ENCODE results near the gene CHST8.
"Not testable (repeated sequence)": the region's sequence is repeated elsewhere in the genome, so short reads cannot be mapped to it uniquely, and the experiment has no call there.

Gene CHST8

DNA sequence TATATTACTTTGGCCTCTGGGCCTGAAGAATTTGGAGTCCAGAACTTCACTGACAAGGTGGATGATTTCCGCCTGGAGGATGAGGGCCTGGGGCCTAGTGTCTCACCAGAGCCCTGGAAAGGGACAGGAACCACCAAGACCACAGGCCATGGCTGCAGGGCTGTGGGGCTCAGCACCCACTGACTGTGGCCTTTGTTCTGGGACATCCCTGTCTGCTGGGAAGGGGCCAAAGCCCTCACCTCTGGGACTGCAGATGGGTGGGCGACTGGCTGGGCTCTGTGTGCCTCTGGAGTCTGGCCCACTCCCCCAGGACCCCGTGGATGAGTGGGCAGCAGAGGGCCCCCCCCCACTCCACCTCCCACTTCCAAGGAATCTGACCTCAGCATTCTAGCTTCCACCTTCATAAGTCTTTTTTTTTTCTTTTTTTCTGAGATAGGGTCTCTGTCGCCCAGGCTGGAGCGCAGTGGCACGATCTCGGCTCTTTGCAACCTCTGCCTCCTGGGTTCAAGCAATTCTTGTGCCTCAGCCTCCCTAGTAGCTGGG, 20.3 kb downstream of the CHST8 start:
- DNase-seq (ENCODE audit: low read depth in 3 of 3, low spot score in 1 of 3): no peak

- DNase-seq (ENCODE audit: low read depth in 3 of 3, low spot score in 1 of 3): no peak
Observed at GRCh38 chr19:33644284-33644836, 22.6 kb downstream of the CHST8 start.

- DNase-seq (ENCODE audit: low read depth in 3 of 3, low spot score in 1 of 3): no peak
Observed at GRCh38 chr19:33646306-33646705, 24.6 kb downstream of the CHST8 start.

GRCh38 chr19:33647146-33647545, 25.4 kb downstream of the CHST8 start:
- DNase-seq (ENCODE audit: low read depth in 3 of 3, low spot score in 1 of 3): no peak

DNA sequence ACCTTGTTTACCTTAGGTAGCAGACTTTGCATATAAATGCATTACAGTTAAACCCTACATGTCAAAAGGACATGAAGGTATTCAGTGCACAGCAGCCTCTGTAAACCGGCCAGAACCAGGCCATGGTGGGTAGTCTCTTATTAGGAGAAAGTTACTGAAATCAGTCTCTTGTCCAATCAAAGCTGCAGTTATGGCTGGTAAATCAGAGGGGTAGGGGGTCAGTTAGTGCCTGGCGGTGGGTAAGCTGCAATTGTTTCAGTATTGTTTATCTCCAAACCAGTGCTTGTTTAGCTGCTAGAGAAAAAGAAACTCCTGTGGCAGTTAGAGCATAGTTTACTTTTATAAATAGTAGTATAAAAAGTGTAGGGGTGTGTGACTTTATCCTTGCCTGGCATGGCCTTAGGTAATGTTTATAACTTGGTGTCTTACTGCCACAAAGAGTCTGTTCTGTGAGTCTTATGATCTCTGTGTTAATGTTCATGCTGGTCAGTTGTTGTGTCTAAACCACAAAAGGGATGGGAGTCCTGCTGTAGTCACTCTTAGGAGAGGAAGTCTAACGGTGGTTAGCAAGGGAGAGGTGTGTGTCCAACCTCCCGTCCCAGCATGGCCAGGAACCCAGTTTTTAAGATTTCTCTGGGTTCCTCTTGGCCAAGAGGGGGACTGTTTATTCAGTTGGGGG, 28.0 kb downstream of the CHST8 start:
- DNase-seq (ENCODE audit: low read depth in 3 of 3, low spot score in 1 of 3): no peak

- no peak for DNase-seq (ENCODE audit: low read depth in 3 of 3, low spot score in 1 of 3)
Observed at GRCh38 chr19:33653684-33654083, 31.9 kb downstream of the CHST8 start.

DNA sequence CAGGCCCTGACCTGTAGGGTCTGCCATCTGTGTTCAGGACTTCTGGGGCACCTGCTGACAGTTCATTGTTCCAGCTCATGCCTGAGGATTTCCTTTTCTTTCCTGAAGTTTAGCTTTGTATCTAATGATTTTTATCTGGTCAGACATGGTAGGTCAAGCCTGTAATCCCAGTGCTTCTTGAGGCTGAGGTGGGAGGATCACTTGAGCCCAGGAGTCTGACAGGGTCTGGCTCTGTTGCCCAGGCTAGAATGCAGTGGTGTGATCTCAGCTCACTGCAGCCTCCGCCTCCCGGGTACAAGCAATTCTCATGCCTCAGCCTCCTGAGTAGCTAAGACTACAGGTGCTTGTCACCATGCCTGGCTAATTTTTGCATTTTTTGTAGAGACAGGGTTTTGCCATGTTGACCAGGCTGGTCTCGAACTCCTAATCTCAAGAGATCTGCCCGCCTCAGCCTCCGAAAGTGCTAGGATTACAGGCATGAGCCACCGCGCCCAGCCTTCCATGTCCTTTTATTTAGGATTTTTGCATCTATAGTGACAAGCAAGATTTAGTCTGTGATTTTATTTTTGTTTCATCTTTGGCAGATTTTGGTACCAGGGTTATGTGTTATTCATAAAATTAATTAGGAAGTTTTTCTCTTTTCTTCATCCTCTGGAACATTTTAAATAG, 33.2 kb downstream of the CHST8 start:
- no peak for DNase-seq (ENCODE audit: low read depth in 3 of 3, low spot score in 1 of 3)

DNA sequence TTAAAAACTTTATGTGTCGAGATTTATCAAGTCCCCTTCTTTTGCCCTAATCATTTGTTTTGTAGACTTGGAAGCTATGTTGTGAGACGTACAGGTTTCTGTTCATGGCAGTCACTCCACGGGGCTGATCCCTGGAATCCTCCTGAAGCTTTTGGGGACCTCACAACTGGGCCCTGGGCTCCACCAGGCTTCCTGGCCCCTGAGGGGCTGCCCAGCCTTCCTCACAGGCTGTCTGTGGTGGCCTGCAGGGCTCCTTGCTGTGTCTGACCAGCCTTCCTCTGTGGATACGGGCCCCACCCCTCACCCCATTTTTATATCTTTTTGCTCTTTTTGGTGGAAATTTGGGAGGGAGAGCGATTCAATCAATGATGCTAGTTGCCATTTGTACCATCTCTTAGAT, 38.1 kb downstream of the CHST8 start:
- DNase-seq (ENCODE audit: low read depth in 3 of 3, low spot score in 1 of 3): no peak

- DNase-seq (ENCODE audit: low read depth in 3 of 3, low spot score in 1 of 3): no peak
Observed at GRCh38 chr19:33660410-33661124, 38.8 kb downstream of the CHST8 start.

GRCh38 chr19:33661336-33661735, 39.6 kb downstream of the CHST8 start:
- no peak for DNase-seq (ENCODE audit: low read depth in 3 of 3, low spot score in 1 of 3)

GRCh38 chr19:33662391-33663092, 40.8 kb downstream of the CHST8 start:
- no peak for DNase-seq (ENCODE audit: low read depth in 3 of 3, low spot score in 1 of 3)

- not testable (repeated sequence) for DNase-seq (ENCODE audit: low read depth in 3 of 3, low spot score in 1 of 3)
Observed at GRCh38 chr19:33663316-33663715, 41.6 kb downstream of the CHST8 start.

DNA sequence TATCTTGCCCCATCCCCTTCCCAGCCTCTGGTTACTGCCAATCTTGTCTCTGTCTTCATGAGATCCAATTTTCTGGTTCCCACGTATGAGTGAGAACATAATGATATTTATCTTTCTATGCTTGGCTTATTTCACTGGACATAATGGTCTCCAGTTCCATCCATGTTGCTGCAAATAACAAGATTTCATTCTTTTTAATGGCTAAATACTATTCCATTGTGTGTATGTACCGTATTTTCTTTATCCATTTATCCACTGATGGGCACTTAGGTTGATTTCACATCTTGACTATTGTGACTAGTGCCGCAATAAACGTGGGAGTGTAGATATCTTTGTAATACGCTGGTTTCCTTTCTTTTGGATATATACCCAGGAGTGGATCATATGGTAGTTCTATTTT, 43.0 kb downstream of the CHST8 start:
- DNase-seq (ENCODE audit: low read depth in 3 of 3, low spot score in 1 of 3): no peak

DNA sequence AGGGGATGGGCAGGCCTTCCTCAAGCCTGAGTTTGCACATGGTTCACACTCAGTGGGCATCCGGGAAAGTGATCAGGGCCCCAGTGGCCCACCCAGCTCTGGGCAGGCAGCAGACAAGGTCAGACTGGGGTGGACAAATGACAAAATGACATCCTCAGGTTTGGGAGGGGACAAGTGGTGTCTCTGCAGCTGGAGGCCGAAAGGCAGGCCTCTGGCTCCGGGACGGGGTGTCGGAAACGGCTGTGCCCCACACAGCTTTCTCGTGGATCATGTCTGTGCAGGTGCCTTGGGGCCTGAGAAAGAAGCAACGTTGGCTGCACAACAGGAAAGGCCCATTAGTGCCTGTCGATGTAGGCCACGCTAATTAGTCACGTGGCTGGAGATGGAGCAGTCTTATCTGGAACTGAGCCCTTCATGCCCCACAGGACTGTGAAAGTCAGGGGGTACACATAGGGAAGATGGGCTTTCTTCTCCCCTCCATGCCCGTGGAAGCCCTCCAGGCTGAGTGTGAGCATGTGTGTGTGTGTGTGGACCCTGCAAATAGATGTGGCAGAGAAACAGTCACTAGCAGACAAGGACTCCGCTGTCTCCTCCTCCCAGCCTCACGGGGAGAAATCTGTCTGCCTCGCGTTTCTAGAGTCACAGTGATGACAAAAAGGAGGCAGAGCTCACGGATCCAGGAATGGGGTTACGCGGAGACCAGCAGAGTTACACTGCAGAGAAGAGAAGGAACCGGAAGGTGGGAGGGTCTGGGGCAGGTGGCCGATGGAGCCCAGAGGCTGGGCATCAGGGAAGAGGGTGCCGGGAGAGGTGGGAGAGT, 44.2 kb downstream of the CHST8 start:
- no peak for DNase-seq (ENCODE audit: low read depth in 3 of 3, low spot score in 1 of 3)

DNA sequence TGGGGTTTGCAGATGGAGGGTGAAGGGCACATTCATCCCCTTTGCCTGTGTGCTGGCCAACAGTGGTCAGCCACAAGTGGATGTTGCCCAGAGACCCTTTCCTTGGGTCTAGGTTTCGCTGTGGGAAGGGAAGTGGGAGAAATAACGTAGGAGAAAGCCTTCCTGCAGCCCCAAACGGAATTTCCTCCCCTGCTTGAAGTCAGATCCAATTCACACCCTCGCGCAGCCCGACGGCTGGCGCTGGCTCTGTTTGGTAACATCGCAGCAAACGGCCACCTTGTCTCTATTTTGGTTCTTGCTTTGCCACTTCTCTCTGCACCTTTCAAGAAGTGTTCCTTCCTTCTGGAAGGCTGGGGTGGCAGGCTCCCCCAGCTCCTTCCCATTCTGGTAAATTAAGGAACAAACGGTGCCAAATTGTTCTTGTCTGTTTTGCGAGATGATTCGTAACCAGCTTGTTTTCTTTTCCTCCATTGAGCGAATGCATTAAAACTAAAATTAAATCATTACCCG, 45.4 kb downstream of the CHST8 start:
- no peak for DNase-seq (ENCODE audit: low read depth in 3 of 3, low spot score in 1 of 3)

DNA sequence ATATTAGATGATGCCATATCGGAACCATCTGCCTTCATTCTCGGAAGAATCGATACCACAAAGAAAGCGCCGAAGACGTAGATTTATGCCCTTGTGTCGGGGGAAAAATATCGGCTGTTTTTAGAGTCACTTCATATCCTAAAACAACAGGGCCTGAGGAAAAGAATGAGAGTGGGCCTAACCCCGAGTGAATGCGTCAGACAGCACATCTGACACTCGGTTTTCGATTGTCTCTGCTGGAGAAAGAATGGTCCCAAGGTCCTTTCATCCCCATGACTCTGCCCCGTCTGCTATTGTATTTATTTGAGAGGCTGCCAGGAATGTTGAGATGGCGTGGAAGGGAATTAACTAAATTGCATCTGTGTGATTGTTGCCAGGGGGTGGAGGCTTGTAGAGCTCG, 46.1 kb downstream of the CHST8 start:
- DNase-seq (ENCODE audit: low read depth in 3 of 3, low spot score in 1 of 3): no peak

DNA sequence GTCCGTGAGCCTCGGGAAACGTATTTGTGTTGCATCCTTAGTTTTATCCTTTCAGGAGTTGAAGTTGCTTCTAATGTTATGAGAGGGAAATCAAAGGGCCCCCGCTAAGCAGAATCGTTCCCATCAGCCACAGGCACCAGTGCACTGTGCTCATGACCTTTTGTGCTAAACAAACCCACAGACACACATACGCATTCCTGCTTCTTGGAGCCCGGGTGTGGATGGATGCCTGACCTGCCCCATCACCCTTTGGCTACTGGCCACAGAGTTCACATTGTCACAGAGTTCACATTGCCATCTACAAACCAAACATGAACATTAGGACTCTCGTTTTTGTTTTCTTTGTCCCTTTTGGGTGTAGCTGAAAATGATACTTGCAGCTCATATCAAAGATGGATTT, 47.2 kb downstream of the CHST8 start:
- no peak for DNase-seq (ENCODE audit: low read depth in 3 of 3, low spot score in 1 of 3)

- DNase-seq (ENCODE audit: low read depth in 3 of 3, low spot score in 1 of 3): no peak
Observed at GRCh38 chr19:33669376-33669775, 47.6 kb downstream of the CHST8 start.

DNA sequence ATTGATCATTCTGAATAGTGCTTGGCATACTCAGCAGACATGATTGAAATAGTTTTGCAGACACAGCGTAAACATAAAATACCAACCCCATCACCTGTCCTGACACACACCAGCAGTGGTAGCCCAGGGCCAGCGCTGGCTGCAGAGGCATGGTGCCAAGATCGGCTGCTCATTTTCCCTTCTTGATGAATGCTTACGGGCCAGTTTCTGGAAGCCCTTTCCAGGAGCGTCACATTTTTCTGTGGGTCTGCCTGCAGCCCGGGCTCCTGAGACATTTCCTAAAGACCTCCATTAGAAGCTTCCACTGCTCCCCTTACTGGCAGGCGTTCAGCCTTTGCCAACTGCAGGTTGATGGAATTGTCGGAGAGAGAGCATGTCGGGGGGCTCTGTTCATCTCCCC, 48.6 kb downstream of the CHST8 start:
- no peak for DNase-seq (ENCODE audit: low read depth in 3 of 3, low spot score in 1 of 3)

DNA sequence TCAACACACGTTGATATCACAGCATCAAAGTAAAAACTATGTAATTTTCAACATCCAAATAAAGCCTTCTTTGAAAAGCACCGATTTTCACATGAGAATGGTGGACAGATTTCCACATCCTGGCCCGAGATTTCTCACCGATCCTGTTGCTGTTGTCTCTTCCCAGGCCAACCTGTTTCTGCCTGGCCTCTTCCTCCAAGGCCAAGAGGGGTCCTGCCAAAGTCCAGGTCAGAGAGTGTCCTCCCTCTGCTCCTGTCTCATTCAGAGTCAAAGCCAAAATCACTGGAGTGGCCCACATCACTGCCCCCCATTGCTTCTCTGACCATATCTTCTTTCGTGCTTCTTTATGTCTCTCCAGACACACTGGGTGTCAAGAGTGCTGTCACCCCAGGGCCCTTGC, 49.5 kb downstream of the CHST8 start:
- DNase-seq (ENCODE audit: low read depth in 3 of 3, low spot score in 1 of 3): no peak

Measured in stimulated activated CD4-positive, alpha-beta T cell treated with anti-CD3 and anti-CD28 coated beads, TNF-alpha, amount 100 ng/mL, for 1 hour (primary cell).